GM23338 (cell line): Measurements from ENCODE around the gene SPATA33. TPM values are rescaled to one million over a fixed set of nuclear protein-coding genes. Genes with fewer than 3 reads are reported as not detected.
A peak's percentile ranks its signal among the peaks of the same experiment; 100 is the strongest.

Experiments
- ATAC-seq: fragments of 200-7000 bp; cut with Tn5 transposase; 3 replicates; pipeline ENCODE4 v1.9.1; 2020
- DNase-seq: peaks from one replicate; pipeline ENCODE4 v3.0.0-alpha.2; 2015; ENCODE audit warnings: low spot score
- H2AFZ ChIP-seq: fragments of 200-600 bp; sonication (generic); 2 replicates; pipeline ENCODE4 v1.8.0; 2016; ENCODE audit warnings: antibody characterized with exemption, mild to moderate bottlenecking, moderate library complexity
- H3F3A ChIP-seq: fragments of 200-600 bp; sonication (generic); replicated peaks from 2 replicates; pipeline ENCODE4 v1.8.0; 2017; ENCODE audit warnings: antibody characterized with exemption, mixed run types, low read depth
- H3K27ac ChIP-seq: fragments of 200-600 bp; sonication (generic); 2 replicates; pipeline ENCODE4 v1.6.1; 2016; ENCODE audit warnings: low read depth
- H3K27me3 ChIP-seq: fragments of 200-600 bp; sonication (generic); 2 replicates; pipeline ENCODE4 v1.8.0; 2016; ENCODE audit warnings: mild to moderate bottlenecking, mixed run types, moderate library complexity; ENCODE audit not compliant: insufficient read depth
- H3K36me3 ChIP-seq: fragments of 200-600 bp; sonication (generic); 2 replicates; pipeline ENCODE4 v1.8.0; 2016; ENCODE audit warnings: mild to moderate bottlenecking; ENCODE audit not compliant: insufficient read depth
- H3K4me1 ChIP-seq: fragments of 200-600 bp; sonication (generic); 2 replicates; pipeline ENCODE4 v1.8.0; 2016; ENCODE audit warnings: mild to moderate bottlenecking, moderate library complexity; ENCODE audit not compliant: insufficient read depth
- H3K4me2 ChIP-seq: fragments of 200-600 bp; sonication (generic); 2 replicates; pipeline ENCODE4 v1.7.1; 2017; ENCODE audit warnings: mixed run types
- H3K4me3 ChIP-seq: fragments of 200-600 bp; sonication (generic); 2 replicates; pipeline ENCODE4 v1.6.1; 2016; ENCODE audit warnings: mixed run types
- H3K79me2 ChIP-seq: fragments of 200-600 bp; sonication (generic); replicated peaks from 2 replicates; pipeline ENCODE4 v1.8.0; 2017; ENCODE audit warnings: mild to moderate bottlenecking; ENCODE audit not compliant: insufficient read depth
- H3K9me2 ChIP-seq: fragments of 200-600 bp; sonication (generic); 2 replicates; pipeline ENCODE4 v1.8.0; 2017; ENCODE audit not compliant: insufficient read depth
- H4K20me1 ChIP-seq: fragments of 200-600 bp; sonication (generic); replicated peaks from 2 replicates; pipeline ENCODE4 v1.8.0; 2017; ENCODE audit warnings: mild to moderate bottlenecking; ENCODE audit not compliant: insufficient read depth
- H3K27ac Mint-ChIP-seq: 2 replicates; pipeline ENCODE4 v1.8.0; 2020; ENCODE audit warnings: inconsistent platforms, mild to moderate bottlenecking, moderate library complexity, mixed read lengths
- H3K27me3 Mint-ChIP-seq: 3 replicates; pipeline ENCODE4 v1.8.0; 2022; ENCODE audit warnings: low read depth, mild to moderate bottlenecking, moderate library complexity, mixed read lengths, inconsistent platforms; ENCODE audit not compliant: insufficient read depth, poor library complexity
- H3K36me3 Mint-ChIP-seq: 3 replicates; pipeline ENCODE4 v1.8.0; 2021; ENCODE audit warnings: low read depth, mild to moderate bottlenecking, inconsistent platforms, moderate library complexity, mixed read lengths
- H3K4me1 Mint-ChIP-seq: 3 replicates; pipeline ENCODE4 v1.8.0; 2020; ENCODE audit warnings: mild to moderate bottlenecking, inconsistent platforms, mixed read lengths
- H3K4me3 Mint-ChIP-seq: 3 replicates; pipeline ENCODE4 v1.8.0; 2021; ENCODE audit warnings: moderate library complexity, mild to moderate bottlenecking, inconsistent platforms, mixed read lengths
- H3K9me3 Mint-ChIP-seq: 3 replicates; pipeline ENCODE4 v1.8.0; 2020; ENCODE audit warnings: moderate library complexity, mild to moderate bottlenecking, inconsistent platforms, mixed read lengths
- CREB1 ChIP-seq: fragments of 250-450 bp; sonication (Bioruptor Pico); IDR thresholded peaks from 2 replicates; pipeline ENCODE4 v1.5.0; 2020; ENCODE audit warnings: low read depth, mild to moderate bottlenecking, moderate library complexity
- CTCF ChIP-seq, 2 experiments: fragments of 200-600 bp in 1 of 2; sonication (generic) in 1 of 2; conservative IDR thresholded peaks; 2 replicates each; pipeline versions ENCODE4 v1.5.1 to v1.6.1; 2016 to 2017; ENCODE audit warnings: antibody characterized with exemption in 2 of 2, low read depth in 2 of 2, mild to moderate bottlenecking in 2 of 2, moderate library complexity in 1 of 2
- ETS1 ChIP-seq: IDR thresholded peaks from 2 replicates; pipeline ENCODE4 v1.6.1; 2016; ENCODE audit warnings: antibody characterized with exemption
- EZH2 ChIP-seq: fragments of 200-600 bp; sonication (generic); IDR thresholded peaks from one replicate; pipeline ENCODE4 v1.8.0; 2017; ENCODE audit warnings: antibody characterized with exemption, mild to moderate bottlenecking, low read depth; ENCODE audit not compliant: unreplicated experiment
- EZH2phosphoT487 ChIP-seq: fragments of 200-600 bp; sonication (generic); IDR thresholded peaks from one replicate; pipeline ENCODE4 v1.8.1; 2018; ENCODE audit warnings: antibody characterized with exemption; ENCODE audit not compliant: unreplicated experiment
- JUNB ChIP-seq: IDR thresholded peaks from one replicate; pipeline ENCODE4 v1.6.1; 2016; ENCODE audit warnings: antibody characterized with exemption; ENCODE audit not compliant: unreplicated experiment
- NANOG ChIP-seq: IDR thresholded peaks from 2 replicates; pipeline ENCODE4 v1.6.1; 2016; ENCODE audit warnings: antibody characterized with exemption, borderline replicate concordance
- POLR2AphosphoS5 ChIP-seq: IDR thresholded peaks from 2 replicates; pipeline ENCODE4 v1.6.1; 2016; ENCODE audit warnings: antibody characterized with exemption, low read depth
- REST ChIP-seq: IDR thresholded peaks from one replicate; pipeline ENCODE4 v1.6.1; 2018; ENCODE audit warnings: antibody characterized with exemption; ENCODE audit not compliant: unreplicated experiment
- STAT1 ChIP-seq: IDR thresholded peaks from one replicate; pipeline ENCODE4 v1.6.1; 2016; ENCODE audit warnings: antibody characterized with exemption; ENCODE audit not compliant: unreplicated experiment
- ZNF114 ChIP-seq: fragments of 250-450 bp; sonication (Bioruptor Pico); IDR thresholded peaks from 2 replicates; pipeline ENCODE4 v1.5.0; 2020; ENCODE audit warnings: mild to moderate bottlenecking, moderate library complexity
- ZNF331 ChIP-seq: fragments of 250-450 bp; sonication (Bioruptor Pico); IDR thresholded peaks from 2 replicates; pipeline ENCODE4 v1.5.0; 2020; ENCODE audit warnings: low read depth, mild to moderate bottlenecking, moderate library complexity
- ZNF462 ChIP-seq: fragments of 250-450 bp; sonication (Bioruptor Pico); IDR thresholded peaks from 2 replicates; pipeline ENCODE4 v1.5.0; 2020; ENCODE audit warnings: mild to moderate bottlenecking, moderate library complexity
- polyA plus RNA-seq: library from polyadenylated mRNA; unstranded; fragments of >200 nt; fragmentation: Nextera tagmentation; extraction: Ambion mirVana; gene quantifications from 2 replicates; pipeline ENCODE4 v1.2.1, GENCODE V29; 2016
- total RNA-seq: library from RNA; depleted of rRNA; stranded (reverse); fragments of >200 nt; shearing (Covaris generic); gene quantifications from 2 replicates; pipeline ENCODE4 v1.2.3, GENCODE V29; 2014

SPATA33 gene
- total and polyA plus RNA-seq, 2 experiments from 2014 or later: 5.8 to 17.4 TPM

- H2AFZ ChIP-seq: peak overlapping the region; percentile 95
- Mint-ChIP-seq H3K9me3 (no peaks in the 10 kb centered on the region), H3K4me1 (peaks cover 21% of the 10 kb centered on the region), H3K36me3 (no peaks in the 10 kb centered on the region), H3K27me3 (peaks cover 26% of the 10 kb centered on the region), H3K4me3 (no peak overlapping the region), H3K27ac (no peak overlapping the region)
- no peaks in the 10 kb centered on the region for H3K9me2 ChIP-seq
- H3K27me3 ChIP-seq: peaks cover 5% of the 10 kb centered on the region; the same call in 1 of the 2 replicates
- no peak overlapping the region for H3K4me2 ChIP-seq
- H3K27ac ChIP-seq: no peak overlapping the region
- no peak for TF ChIP-seq ZNF331 (CRISPR knock-in tag)
- no peak for TF ChIP-seq JUNB
- TF ChIP-seq POLR2AphosphoS5: no peak
- TF ChIP-seq CTCF (conservative IDR thresholded peaks at IDR 0.05; ENCODE audit: low read depth in 2 of 2): no peak
- no peak for TF ChIP-seq ZNF114 (CRISPR knock-in tag)
- TF ChIP-seq EZH2: no peak
- TF ChIP-seq ETS1: no peak
- TF ChIP-seq ZNF462 (CRISPR knock-in tag): no peak
- TF ChIP-seq NANOG: no peak
- no peak for TF ChIP-seq CREB1 (CRISPR knock-in tag)
- TF ChIP-seq REST: no peak
- no peak for TF ChIP-seq STAT1
- TF ChIP-seq EZH2phosphoT487: no peak
- DNase-seq (no peak), ATAC-seq (peak; percentile 19)
- no peaks in the 10 kb centered on the region for H3K79me2 ChIP-seq
- H3K4me3 ChIP-seq: no peak overlapping the region
- no peaks in the 10 kb centered on the region for H3K36me3 ChIP-seq
- peaks cover 8% of the 10 kb centered on the region; the same call in 1 of the 2 replicates for H3F3A ChIP-seq
- no peaks in the 10 kb centered on the region for H4K20me1 ChIP-seq
- peaks cover 3% of the 10 kb centered on the region; the same call in 1 of the 2 replicates for H3K4me1 ChIP-seq
Measured at GRCh38 chr16:89623511-89624261, 34.0 kb upstream of the SPATA33 start.
